ENCODE data around the gene G6PC1. TPM values are rescaled to one million over a fixed set of nuclear protein-coding genes. Genes with fewer than 3 reads are reported as not detected.
"Not testable (repeated sequence)": the region's sequence is repeated elsewhere in the genome, so short reads cannot be mapped to it uniquely, and the experiment has no call there.

The G6PC1 gene
- total RNA-seq, 4 donors from 2014 or later, result not detected

- Histone ChIP-seq H3K27me3 (no peaks in the 10 kb centered on the region), H3K4me3 (peak overlapping the region; percentile 43 to 61), H3K9me3 (no peaks in the 10 kb centered on the region), H3K27ac (peak overlapping the region; percentile 83 to 93 (median 88)), H3K4me1 (peaks cover 0 to 78% (median 22%) of the 10 kb centered on the region in 3 donors), H3K36me3 (peaks cover 0 to 18% of the 10 kb centered on the region in 2 donors)
- TF ChIP-seq CTCF (IDR thresholded peaks at IDR 0.05), result no peak
- no peak for TF ChIP-seq EP300 (IDR thresholded peaks at IDR 0.05)
- TF ChIP-seq POLR2AphosphoS5 (IDR thresholded peaks at IDR 0.05), result no peak
- TF ChIP-seq POLR2A (IDR thresholded peaks at IDR 0.05), result no peak
- WGBS, 2 donors (ENCODE audit: low coverage in 1 of 2), result 27 to 40% methylated on average over 5 of the region's 5 CpGs
- no peak for ATAC-seq
These were observed 47.0 kb upstream of the G6PC1 start for GRCh38 chr17:42853597-42853967.

- Histone ChIP-seq H3K27me3 (no peaks in the 10 kb centered on the region), H3K4me3 (peak overlapping the region; percentile 43 to 61), H3K27ac (peak overlapping the region; percentile 83 to 93 (median 88)), H3K9me3 (no peaks in the 10 kb centered on the region), H3K36me3 (peaks cover 0 to 18% of the 10 kb centered on the region in 2 donors), H3K4me1 (peaks cover 0 to 73% (median 22%) of the 10 kb centered on the region in 3 donors)
- WGBS, 2 donors (ENCODE audit: low coverage in 1 of 2), result 50 to 56% methylated on average over 2 to 5 of the region's 15 CpGs
- TF ChIP-seq EP300 (IDR thresholded peaks at IDR 0.05), result no peak
- ATAC-seq, result no peak
These were observed 46.4 kb upstream of the G6PC1 start for GRCh38 chr17:42853968-42854790.

GRCh38 chr17:42855048-42855596, 45.5 kb upstream of the G6PC1 start:
- H3K27ac ChIP-seq, result peak overlapping the region in 3 of 4 donors; percentile 76 to 85 (median 83)
- peaks cover 0 to 18% of the 10 kb centered on the region in 2 donors for H3K36me3 ChIP-seq
- no peaks in the 10 kb centered on the region for H3K27me3 ChIP-seq
- 36% methylated on average over 7 of the region's 8 CpGs; no CpG with 5 or more reads in 1 of the 2 donors for WGBS, 2 donors (ENCODE audit: low coverage in 1 of 2)
- ATAC-seq, result no peak
- H3K9me3 ChIP-seq, result no peaks in the 10 kb centered on the region
- TF ChIP-seq POLR2A (IDR thresholded peaks at IDR 0.05), result no peak
- no peak for TF ChIP-seq POLR2AphosphoS5 (IDR thresholded peaks at IDR 0.05)
- no peak for TF ChIP-seq CTCF (IDR thresholded peaks at IDR 0.05)
- no peak for TF ChIP-seq EP300 (IDR thresholded peaks at IDR 0.05)
- peak overlapping the region in 1 of 2 donors; percentile 61 for H3K4me3 ChIP-seq
- peaks cover 0 to 64% (median 18%) of the 10 kb centered on the region in 3 donors for H3K4me1 ChIP-seq

- Histone ChIP-seq H3K4me3 (peak overlapping the region in 1 of 2 donors; percentile 61), H3K4me1 (peaks cover 0 to 55% (median 14%) of the 10 kb centered on the region in 3 donors), H3K27ac (peak overlapping the region in 3 of 4 donors; percentile 76 to 85 (median 83)), H3K36me3 (peaks cover 0 to 18% of the 10 kb centered on the region in 2 donors)
- not testable (repeated sequence) for H3K9me3 ChIP-seq, ATAC-seq, H3K27me3 ChIP-seq
- WGBS, 2 donors (ENCODE audit: low coverage in 1 of 2), result 53% methylated on average over 2 of the region's 8 CpGs; no CpG with 5 or more reads in 1 of the 2 donors
These were observed 44.5 kb upstream of the G6PC1 start for GRCh38 chr17:42856093-42856492.

- whole genome bisulfite sequencing, 2 donors (ENCODE audit: low coverage in 1 of 2), result 38% methylated on average over 1 of the region's 8 CpGs; no CpG with 5 or more reads in 1 of the 2 donors
These were observed 44.1 kb upstream of the G6PC1 start for GRCh38 chr17:42856516-42856915.

GRCh38 chr17:42857389-42857788, 43.2 kb upstream of the G6PC1 start:
- Histone ChIP-seq H3K27me3 (no peaks in the 10 kb centered on the region), H3K4me3 (no peak overlapping the region), H3K9me3 (no peaks in the 10 kb centered on the region), H3K27ac (peak overlapping the region in 3 of 4 donors; percentile 76 to 85 (median 83)), H3K4me1 (peaks cover 0 to 48% (median 14%) of the 10 kb centered on the region in 3 donors), H3K36me3 (peaks cover 0 to 18% of the 10 kb centered on the region in 2 donors)
- TF ChIP-seq EP300 (IDR thresholded peaks at IDR 0.05), result no peak
- no peak for TF ChIP-seq POLR2A (IDR thresholded peaks at IDR 0.05)
- TF ChIP-seq POLR2AphosphoS5 (IDR thresholded peaks at IDR 0.05), result no peak
- TF ChIP-seq CTCF (IDR thresholded peaks at IDR 0.05), result no peak
- no peak for ATAC-seq
- WGBS, 2 donors (ENCODE audit: low coverage in 1 of 2), result 83% methylated on average over 1 of the region's 1 CpG; no CpG with 5 or more reads in 1 of the 2 donors

More at GRCh38 chr17:42856516-42856915, 44.1 kb upstream of the G6PC1 start:
- Histone ChIP-seq H3K27ac (peak overlapping the region; percentile 30 to 85 (median 80)), H3K4me1 (peaks cover 0 to 55% (median 14%) of the 10 kb centered on the region in 3 donors), H3K36me3 (peaks cover 0 to 18% of the 10 kb centered on the region in 2 donors)
- not testable (repeated sequence) for H3K27me3 ChIP-seq, H3K4me3 ChIP-seq, H3K9me3 ChIP-seq, ATAC-seq

All from gastroesophageal sphincter (tissue), 4 donors.